Endothelial cell of umbilical vein (primary cell): Measurements from ENCODE around the gene DGKI. TPM values are rescaled to one million over a fixed set of nuclear protein-coding genes. Genes with fewer than 3 reads are reported as not detected.

ENCODE experiments used
- BruUV-seq: library from RNA; stranded (reverse); fragments of 400-500 nt; replicated peaks from 2 replicates; lab custom pipeline; 2021; lab: Mats Ljungman, UMichigan
- CTCF ChIA-PET: fragments of 300-600, 350-600 bp; sonication (Branson Sonifier 250); formaldehyde crosslinking; loops from one replicate; lab custom pipeline; 2021; ENCODE audit warnings: antibody characterized with exemption, inconsistent platforms; lab: Charles Lee
- POLR2A ChIA-PET: fragments of 300-600, 350-600 bp; sonication (Branson Sonifier 250); formaldehyde crosslinking; loops from one replicate; lab custom pipeline; 2021; ENCODE audit warnings: antibody characterized with exemption, inconsistent platforms; lab: Charles Lee
- DNase-seq: peaks from one replicate; pipeline ENCODE4 v3.0.0-alpha.2; 2011; ENCODE audit warnings: low read depth, low spot score
- FAIRE-seq: peaks from 2 replicates; lab custom pipeline; 2011; peaks lifted over from hg19 to GRCh38; lab: Jason Lieb, UNC
- H2AFZ ChIP-seq: 2 replicates; pipeline ENCODE4 v1.6.0; 2012; ENCODE audit warnings: low read depth, low read length, control low read depth, inconsistent platforms
- H3K27ac ChIP-seq: 2 replicates; pipeline ENCODE4 v1.5.1; 2011; ENCODE audit warnings: low read depth, mild to moderate bottlenecking, control low read depth, low read length, moderate library complexity; ENCODE audit not compliant: insufficient read depth
- H3K27me3 ChIP-seq, 2 experiments: 2 replicates each; pipeline versions ENCODE4 v1.6.0 to v1.6.1; 2011; ENCODE audit warnings: low read length in 2 of 2, mixed read lengths in 1 of 2; ENCODE audit not compliant: control insufficient read depth in 2 of 2, insufficient read depth in 2 of 2
- H3K36me3 ChIP-seq, 2 experiments: 2 replicates in 1 of 2; 3 replicates in 1 of 2; pipeline ENCODE4 v1.5.1; 2011; ENCODE audit warnings: low read length in 2 of 2, mild to moderate bottlenecking in 1 of 2, moderate library complexity in 1 of 2; ENCODE audit not compliant: control insufficient read depth in 2 of 2, insufficient read depth in 2 of 2; ENCODE audit errors: extremely low read depth in 1 of 2
- H3K4me1 ChIP-seq: 3 replicates; pipeline ENCODE4 v1.5.1; 2011; ENCODE audit warnings: mild to moderate bottlenecking, low read length; ENCODE audit not compliant: control insufficient read depth, insufficient read depth; ENCODE audit errors: extremely low read depth
- H3K4me2 ChIP-seq: 2 replicates; pipeline ENCODE4 v1.6.1; 2011; ENCODE audit warnings: low read length, control low read depth, mixed read lengths; ENCODE audit not compliant: insufficient read depth
- H3K4me3 ChIP-seq, 3 experiments: fragments of 200-600 bp in 1 of 3; sonication (generic), shearing (Covaris generic) in 1 of 3; replicated peaks in 1 of 3; 2 replicates each; pipeline ENCODE4 v1.5.1; 2011 to 2016; ENCODE audit warnings: control low read depth in 3 of 3, low read length in 3 of 3, mild to moderate bottlenecking in 2 of 3, inconsistent platforms in 1 of 3, low read depth in 1 of 3, moderate library complexity in 1 of 3; ENCODE audit not compliant: insufficient read depth in 1 of 3
- H3K79me2 ChIP-seq: 2 replicates; pipeline ENCODE4 v1.6.0; 2012; ENCODE audit warnings: low read length, inconsistent platforms; ENCODE audit not compliant: control insufficient read depth, insufficient read depth
- H3K9ac ChIP-seq: replicated peaks from 2 replicates; pipeline ENCODE3; 2011; ENCODE audit warnings: low read length, control low read depth; ENCODE audit not compliant: insufficient read depth; ENCODE audit errors: extremely low read depth
- H3K9me1 ChIP-seq: replicated peaks from 3 replicates; pipeline ENCODE4 v1.6.0; 2011; ENCODE audit warnings: mild to moderate bottlenecking, low read length; ENCODE audit not compliant: control insufficient read depth, insufficient read depth; ENCODE audit errors: extremely low read depth
- H3K9me3 ChIP-seq: replicated peaks from 2 replicates; pipeline ENCODE4 v1.5.1; 2012; ENCODE audit warnings: low read length, inconsistent platforms; ENCODE audit not compliant: control insufficient read depth, insufficient read depth
- H4K20me1 ChIP-seq: replicated peaks from 2 replicates; pipeline ENCODE3; 2011; ENCODE audit warnings: mild to moderate bottlenecking, low read length; ENCODE audit not compliant: control insufficient read depth, insufficient read depth; ENCODE audit errors: extremely low read depth
- EZH2 ChIP-seq: IDR thresholded peaks from 2 replicates; pipeline ENCODE4 v1.6.1; 2012; ENCODE audit warnings: borderline replicate concordance, low read depth, mild to moderate bottlenecking, moderate library complexity, low read length, inconsistent platforms; ENCODE audit not compliant: severe bottlenecking
- FOS ChIP-seq: IDR thresholded peaks from 2 replicates; pipeline ENCODE4 v1.6.1; 2011; ENCODE audit warnings: mild to moderate bottlenecking, low read length, moderate library complexity, borderline replicate concordance; ENCODE audit not compliant: insufficient read depth
- GATA2 ChIP-seq: IDR thresholded peaks from 2 replicates; pipeline ENCODE4 v1.7.0; 2011; ENCODE audit warnings: low read depth, mild to moderate bottlenecking, moderate library complexity, mixed read lengths, low read length; ENCODE audit not compliant: insufficient read length, insufficient read depth
- JUN ChIP-seq: IDR thresholded peaks from 2 replicates; pipeline ENCODE4 v1.6.1; 2011; ENCODE audit warnings: borderline replicate concordance, low read depth; ENCODE audit not compliant: insufficient read length, insufficient read depth
- MYC ChIP-seq: IDR thresholded peaks from one replicate; pipeline ENCODE4 v1.6.1; 2011; ENCODE audit warnings: mild to moderate bottlenecking, low read depth, low read length
- POLR2A ChIP-seq: IDR thresholded peaks from 2 replicates; pipeline ENCODE4 v1.6.1; 2012; ENCODE audit warnings: low read depth, mild to moderate bottlenecking, control low read depth, low read length
- POLR2AphosphoS5 ChIP-seq: IDR thresholded peaks from 2 replicates; pipeline ENCODE4 v1.6.1; 2012; ENCODE audit warnings: low read depth, mild to moderate bottlenecking, control low read depth, low read length, moderate library complexity; ENCODE audit not compliant: insufficient read depth
- dilution Hi-C: fragments of 300-500 bp; cut with MboI; formaldehyde crosslinking; loops from one replicate; pipeline ENCODE4 v1.15.0; 2019; ENCODE audit warnings: low sequenced_read_pairs; ENCODE audit not compliant: extremely low pct_ligation_motif_present
- intact Hi-C: fragments of 100-400 bp; cut with micrococcal nuclease; formaldehyde crosslinking; loops from one replicate; pipeline ENCODE4 v1.10.0; 2022
- polyA plus RNA-seq, 4 experiments: library from polyadenylated mRNA; depleted of rRNA in 3 of 4; stranded (reverse) in 3 of 4; unstranded in 1 of 4; fragments of >200 nt; gene quantifications; 2 replicates each; pipeline versions ENCODE4 v1.2.1 to v1.2.3, GENCODE V29; 2011 to 2012; ENCODE audit warnings: missing spikeins in 1 of 4
- total RNA-seq: library from RNA; stranded (reverse); gene quantifications from 2 replicates; pipeline ENCODE4 v1.2.3, GENCODE V29; 2021
- TF ChIP-seq, protein P1 (sequence below), 2 donors: IDR thresholded peaks; 1 replicate in 1 of 2; 2 replicates in 1 of 2; pipeline ENCODE4 v1.5.1; 2011; ENCODE audit warnings: low read length in 2 of 2, mild to moderate bottlenecking in 2 of 2, moderate library complexity in 2 of 2, control low read depth in 1 of 2, inconsistent platforms in 1 of 2, low read depth in 1 of 2; ENCODE audit not compliant: insufficient read depth in 1 of 2; ENCODE audit errors: extremely low read depth in 1 of 2
- TF ChIP-seq, protein P2 (sequence below): IDR thresholded peaks from 2 replicates; pipeline ENCODE4 v1.6.1; 2011; ENCODE audit not compliant: insufficient read depth, insufficient read length

DGKI gene
- total and polyA plus RNA-seq, 2 donors (not counting 3 experiments of a cell fraction or from before 2014, with no cell fraction given), result 0.11 to 0.51 TPM

DNA sequence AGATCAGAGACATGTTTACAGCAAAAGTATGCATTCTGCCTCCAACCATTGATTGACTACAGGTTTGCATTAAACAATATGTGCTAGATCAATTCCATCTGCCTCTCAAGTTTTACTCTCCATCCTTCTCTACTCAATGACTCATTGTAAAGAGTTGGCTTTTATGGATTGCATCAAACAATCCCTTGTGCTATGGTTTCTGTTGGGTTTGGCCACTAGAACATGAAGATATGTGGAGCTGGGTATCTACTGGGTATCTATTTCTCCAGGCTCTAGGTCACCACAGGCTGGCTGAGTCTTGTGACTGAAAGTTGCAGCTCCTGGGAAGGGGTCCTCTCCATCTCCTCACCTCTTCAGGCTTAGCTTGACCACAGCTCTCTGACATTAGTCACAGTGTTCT is 204.7 kb downstream of the DGKI start:
- BruUV-seq, result no TSS peak
- Histone ChIP-seq H3K9me3 (no peaks in the 10 kb centered on the region), H3K9ac (no peak overlapping the region), H3K79me2 (no peaks in the 10 kb centered on the region), H3K27ac (no peak overlapping the region), H3K4me2 (no peak overlapping the region), H3K36me3 (no peaks in the 10 kb centered on the region), H2AFZ (no peak overlapping the region), H3K9me1 (no peaks in the 10 kb centered on the region), H3K27me3 (no peaks in the 10 kb centered on the region), H3K4me3 (no peak overlapping the region), H4K20me1 (no peaks in the 10 kb centered on the region), H3K4me1 (no peaks in the 10 kb centered on the region)
- DNase-seq, result no peak
- ChIA-PET CTCF (interaction anchor here (1.2 kb wide), 2 partner anchors 14 to 16 kb away, joined by 3 read pairs; no protein-coding TSS in a partner anchor), POLR2A (no interaction called here)
- intact Hi-C loops, result no loop called here
- FAIRE-seq, result no peak
- TF ChIP-seq EZH2 (no peak), POLR2AphosphoS5 (no peak), POLR2A (no peak), GATA2 (no peak), JUN (no peak), FOS (no peak), MYC (no peak)
- TF ChIP-seq, protein P1, sequence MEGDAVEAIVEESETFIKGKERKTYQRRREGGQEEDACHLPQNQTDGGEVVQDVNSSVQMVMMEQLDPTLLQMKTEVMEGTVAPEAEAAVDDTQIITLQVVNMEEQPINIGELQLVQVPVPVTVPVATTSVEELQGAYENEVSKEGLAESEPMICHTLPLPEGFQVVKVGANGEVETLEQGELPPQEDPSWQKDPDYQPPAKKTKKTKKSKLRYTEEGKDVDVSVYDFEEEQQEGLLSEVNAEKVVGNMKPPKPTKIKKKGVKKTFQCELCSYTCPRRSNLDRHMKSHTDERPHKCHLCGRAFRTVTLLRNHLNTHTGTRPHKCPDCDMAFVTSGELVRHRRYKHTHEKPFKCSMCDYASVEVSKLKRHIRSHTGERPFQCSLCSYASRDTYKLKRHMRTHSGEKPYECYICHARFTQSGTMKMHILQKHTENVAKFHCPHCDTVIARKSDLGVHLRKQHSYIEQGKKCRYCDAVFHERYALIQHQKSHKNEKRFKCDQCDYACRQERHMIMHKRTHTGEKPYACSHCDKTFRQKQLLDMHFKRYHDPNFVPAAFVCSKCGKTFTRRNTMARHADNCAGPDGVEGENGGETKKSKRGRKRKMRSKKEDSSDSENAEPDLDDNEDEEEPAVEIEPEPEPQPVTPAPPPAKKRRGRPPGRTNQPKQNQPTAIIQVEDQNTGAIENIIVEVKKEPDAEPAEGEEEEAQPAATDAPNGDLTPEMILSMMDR (IDR thresholded peaks at IDR 0.05; ENCODE audit: extremely low read depth in 1 of 2, insufficient read depth in 1 of 2, low read depth in 1 of 2, low read length in 2 of 2), result no peak
- TF ChIP-seq, protein P2, sequence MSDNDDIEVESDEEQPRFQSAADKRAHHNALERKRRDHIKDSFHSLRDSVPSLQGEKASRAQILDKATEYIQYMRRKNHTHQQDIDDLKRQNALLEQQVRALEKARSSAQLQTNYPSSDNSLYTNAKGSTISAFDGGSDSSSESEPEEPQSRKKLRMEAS, result no peak
- dilution Hi-C loops, result no loop called here
